Hepatocyte (in vitro differentiated cells): ENCODE data around the gene FNIP2. TPM values are rescaled to one million over a fixed set of nuclear protein-coding genes. Genes with fewer than 3 reads are reported as not detected.
"Not testable (repeated sequence)": the region's sequence is repeated elsewhere in the genome, so short reads cannot be mapped to it uniquely, and the experiment has no call there.

Source experiments
- DNase-seq: peaks from one replicate; pipeline ENCODE4 v3.0.0-alpha.2; 2016; ENCODE audit warnings: low spot score
- H2AFZ ChIP-seq: fragments of 200-600 bp; sonication (generic); 2 replicates; pipeline ENCODE4 v1.6.0; 2016; ENCODE audit warnings: antibody characterized with exemption, mild to moderate bottlenecking
- H3K27ac ChIP-seq: fragments of 200-600 bp; sonication (generic); 2 replicates; pipeline ENCODE4 v1.5.1; 2016; ENCODE audit warnings: mild to moderate bottlenecking
- H3K27me3 ChIP-seq: fragments of 200-600 bp; sonication (generic); 2 replicates; pipeline ENCODE4 v1.6.1; 2016
- H3K36me3 ChIP-seq: fragments of 200-600 bp; sonication (generic); replicated peaks from 2 replicates; pipeline ENCODE4 v1.5.1; 2016; ENCODE audit warnings: low read depth; ENCODE audit not compliant: insufficient read depth
- H3K4me1 ChIP-seq: fragments of 200-600 bp; sonication (generic); 2 replicates; pipeline ENCODE4 v1.5.1; 2016; ENCODE audit warnings: mild to moderate bottlenecking, moderate library complexity; ENCODE audit not compliant: insufficient read depth
- H3K4me2 ChIP-seq: fragments of 200-600 bp; sonication (generic); 2 replicates; pipeline ENCODE4 v1.6.0; 2016
- H3K4me3 ChIP-seq: fragments of 200-600 bp; sonication (generic); 2 replicates; pipeline ENCODE4 v1.5.1; 2016; ENCODE audit warnings: mild to moderate bottlenecking
- H3K79me2 ChIP-seq: fragments of 200-600 bp; sonication (generic); 2 replicates; pipeline ENCODE4 v1.6.0; 2017; ENCODE audit warnings: mild to moderate bottlenecking
- H3K9me2 ChIP-seq: fragments of 200-600 bp; sonication (generic); replicated peaks from 2 replicates; pipeline ENCODE4 v1.6.0; 2017; ENCODE audit warnings: mild to moderate bottlenecking; ENCODE audit not compliant: insufficient read depth
- H3K9me3 ChIP-seq: fragments of 200-600 bp; sonication (generic); 2 replicates; pipeline ENCODE4 v1.5.1; 2016; ENCODE audit warnings: low read depth, mild to moderate bottlenecking
- H4K20me1 ChIP-seq: fragments of 200-600 bp; sonication (generic); 2 replicates; pipeline ENCODE4 v1.6.0; 2016; ENCODE audit warnings: mild to moderate bottlenecking; ENCODE audit not compliant: insufficient read depth, poor library complexity, severe bottlenecking
- CTCF ChIP-seq: fragments of 200-600 bp; sonication (generic); IDR thresholded peaks from 2 replicates; pipeline ENCODE4 v1.5.1; 2016; ENCODE audit warnings: antibody characterized with exemption, mild to moderate bottlenecking; ENCODE audit not compliant: poor library complexity
- EZH2 ChIP-seq: fragments of 200-600 bp; sonication (generic); IDR thresholded peaks from 2 replicates; pipeline ENCODE4 v1.6.1; 2016; ENCODE audit warnings: antibody characterized with exemption, mild to moderate bottlenecking, borderline replicate concordance
- EZH2phosphoT487 ChIP-seq: fragments of 200-600 bp; sonication (generic); IDR thresholded peaks from one replicate; pipeline ENCODE4 v1.6.1; 2018; ENCODE audit warnings: antibody characterized with exemption, mild to moderate bottlenecking, low read depth, moderate library complexity; ENCODE audit not compliant: unreplicated experiment, severe bottlenecking
- WGBS: methylation state at CpG from one replicate; pipeline ENCODE4 v1.1.6; 2016; ENCODE audit warnings: low lambda C conversion rate; ENCODE audit errors: missing lambda C conversion rate; 5-methylcytosine and 5-hydroxymethylcytosine counted together
- polyA plus RNA-seq: library from polyadenylated mRNA; unstranded; fragments of >200 nt; fragmentation: Nextera tagmentation; extraction: Ambion mirVana; gene quantifications from 2 replicates; pipeline ENCODE4 v1.2.1, GENCODE V29; 2016
- total RNA-seq: library from RNA; depleted of rRNA; stranded (reverse); fragments of >200 nt; gene quantifications from 2 replicates; pipeline ENCODE4 v1.2.3, GENCODE V29; 2014

FNIP2 gene
- total and polyA plus RNA-seq, 2 experiments from 2014 or later = 20.8 to 61.0 TPM

DNA sequence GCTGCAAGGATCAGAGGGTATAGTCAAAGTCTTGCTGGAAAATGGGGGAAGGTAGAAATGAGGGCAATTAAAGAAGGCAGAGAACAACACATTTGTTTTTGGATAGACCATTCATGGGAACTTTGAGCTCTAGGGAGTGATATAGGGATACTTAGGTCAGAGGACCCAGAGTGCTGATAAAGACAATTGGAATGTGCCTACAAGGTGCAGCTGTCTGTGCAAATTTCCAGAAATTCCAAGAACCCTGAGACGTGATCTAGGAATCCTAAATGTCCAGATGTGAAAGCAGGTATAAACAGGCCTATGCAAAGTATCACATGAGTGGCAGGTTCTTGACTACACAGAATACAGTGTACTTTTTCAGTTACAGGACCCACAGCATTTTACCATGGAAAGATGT, 24.2 kb downstream of the FNIP2 start:
- Histone ChIP-seq H3K4me3 (no peak overlapping the region), H3K79me2 (peaks cover 90% of the 10 kb centered on the region), H3K27ac (no peak overlapping the region), H3K9me3 (no peaks in the 10 kb centered on the region), H3K9me2 (no peaks in the 10 kb centered on the region), H3K4me2 (no peak overlapping the region), H2AFZ (no peak overlapping the region), H3K27me3 (no peaks in the 10 kb centered on the region), H3K4me1 (peaks cover 4% of the 10 kb centered on the region), H3K36me3 (no peaks in the 10 kb centered on the region), H4K20me1 (peaks cover 10% of the 10 kb centered on the region)
- no peak for DNase-seq
- 48% methylated on average over 1 of the region's 1 CpG for WGBS
- no peak for TF ChIP-seq EZH2phosphoT487
- no peak for TF ChIP-seq CTCF
- no peak for TF ChIP-seq EZH2

DNA sequence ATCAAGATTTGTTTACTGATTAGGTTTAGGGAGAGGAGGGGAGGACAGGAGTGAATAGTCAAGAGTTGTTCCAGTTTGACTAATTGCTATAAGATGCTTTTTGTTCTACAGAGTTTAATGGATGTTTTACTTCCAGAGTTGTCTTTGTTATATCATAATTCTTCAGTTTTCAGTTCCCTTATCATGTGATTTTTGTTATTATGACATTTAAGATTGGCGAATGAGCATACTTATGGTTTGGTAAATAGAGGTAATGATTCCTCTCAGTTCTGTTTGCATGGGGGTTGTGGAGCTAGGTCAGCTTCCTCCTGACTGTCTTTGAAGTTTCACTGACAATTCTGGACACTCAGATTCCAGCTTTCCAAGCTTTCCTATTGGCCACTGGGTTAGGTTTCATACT, 24.6 kb downstream of the FNIP2 start:
- H3K36me3 ChIP-seq, H3K27ac ChIP-seq, H3K4me2 ChIP-seq, H4K20me1 ChIP-seq, H3K9me2 ChIP-seq, H3K4me1 ChIP-seq, H3K9me3 ChIP-seq, H3K4me3 ChIP-seq, DNase-seq, H2AFZ ChIP-seq, H3K27me3 ChIP-seq: not testable (repeated sequence)
- WGBS = 96% methylated on average over 1 of the region's 1 CpG
- H3K79me2 ChIP-seq = peaks cover 90% of the 10 kb centered on the region

DNA sequence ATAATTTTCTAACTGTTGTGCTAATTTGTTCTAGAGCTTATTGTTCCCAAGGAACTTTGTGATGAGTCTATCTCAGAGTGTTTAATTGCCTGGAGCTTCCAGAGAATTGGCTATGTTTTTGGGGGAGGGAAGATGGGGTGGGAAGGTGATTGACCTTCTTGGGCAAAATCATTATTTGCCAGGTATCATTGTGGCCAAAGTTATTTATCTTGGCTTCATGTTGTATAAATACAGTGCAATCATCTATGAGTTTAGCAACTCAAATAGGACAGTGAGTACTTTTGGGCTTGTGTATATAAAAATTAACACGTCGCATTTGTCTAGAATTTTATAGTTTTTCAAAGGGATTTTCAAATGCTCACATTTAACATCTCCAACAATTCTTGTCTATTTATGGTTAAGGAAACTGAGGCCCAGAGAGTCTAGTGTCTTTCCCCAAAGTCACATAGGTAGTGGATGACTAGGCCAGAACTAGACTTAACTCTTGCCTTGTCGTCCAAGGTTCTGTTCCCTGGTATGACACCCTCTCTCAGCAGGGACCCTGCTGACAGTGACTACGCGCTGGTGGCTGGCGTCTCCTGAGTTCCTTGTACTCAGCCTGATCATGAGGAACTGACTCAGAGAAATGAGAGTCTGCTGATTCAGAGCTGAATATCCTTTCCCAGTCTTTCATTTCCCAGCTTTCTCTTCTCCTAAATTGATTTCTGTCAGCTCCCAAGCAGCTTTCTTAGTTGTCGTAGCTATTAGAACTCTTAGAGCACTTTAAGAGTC, 27.7 kb downstream of the FNIP2 start:
- 97% methylated on average over 7 of the region's 7 CpGs for WGBS
- peaks cover 15% of the 10 kb centered on the region for H4K20me1 ChIP-seq
- no peaks in the 10 kb centered on the region for H3K27me3 ChIP-seq
- no peak overlapping the region for H2AFZ ChIP-seq
- peaks cover 73% of the 10 kb centered on the region for H3K79me2 ChIP-seq
- no peak overlapping the region for H3K27ac ChIP-seq
- no peaks in the 10 kb centered on the region for H3K36me3 ChIP-seq
- no peak for TF ChIP-seq EZH2phosphoT487
- TF ChIP-seq CTCF = no peak
- TF ChIP-seq EZH2 = no peak
- no peak overlapping the region for H3K4me3 ChIP-seq
- no peak overlapping the region for H3K4me2 ChIP-seq
- H3K9me3 ChIP-seq = no peaks in the 10 kb centered on the region
- peaks cover 16% of the 10 kb centered on the region for H3K4me1 ChIP-seq
- no peaks in the 10 kb centered on the region for H3K9me2 ChIP-seq
- DNase-seq = no peak

- Histone ChIP-seq H3K4me1 (peaks cover 16% of the 10 kb centered on the region), H3K4me2 (no peak overlapping the region), H3K36me3 (no peaks in the 10 kb centered on the region), H3K9me3 (no peaks in the 10 kb centered on the region), H3K27me3 (no peaks in the 10 kb centered on the region), H2AFZ (no peak overlapping the region), H4K20me1 (peaks cover 14% of the 10 kb centered on the region), H3K4me3 (no peak overlapping the region), H3K79me2 (peaks cover 74% of the 10 kb centered on the region), H3K27ac (no peak overlapping the region), H3K9me2 (no peaks in the 10 kb centered on the region)
- no peak for TF ChIP-seq EZH2phosphoT487
- TF ChIP-seq CTCF = no peak
- TF ChIP-seq EZH2 = no peak
- 87% methylated on average over 7 of the region's 7 CpGs for WGBS
- DNase-seq = no peak
Observed at GRCh38 chr4:158798062-158798461, 29.2 kb downstream of the FNIP2 start.
